Stimulated activated CD4-positive, alpha-beta T cell treated with anti-CD3 and anti-CD28 coated beads, Interleukin-12 subunit alpha, Interleukin-12 subunit beta, amount 100 ng/mL, for 48 hours (primary cell): Measurements from ENCODE around the gene CTTNBP2NL.
"Not testable (repeated sequence)": the region's sequence is repeated elsewhere in the genome, so short reads cannot be mapped to it uniquely, and the experiment has no call there.

Source experiments
- DNase-seq, 3 donors: peaks; one replicate each; pipeline ENCODE4 v3.0.0-alpha.2; 2020; ENCODE audit warnings: low read depth in 2 of 3, low spot score in 1 of 3

CTTNBP2NL gene

GRCh38 chr1:112460615-112461014 lies 64.6 kb downstream of the CTTNBP2NL start:
- no peak for DNase-seq

- DNase-seq = no peak
These were observed 65.3 kb downstream of the CTTNBP2NL start for GRCh38 chr1:112461200-112461871.

GRCh38 chr1:112462953-112463279 lies 66.9 kb downstream of the CTTNBP2NL start:
- DNase-seq = no peak

- DNase-seq = no peak
These were observed 68.5 kb downstream of the CTTNBP2NL start for GRCh38 chr1:112464501-112464900.

- DNase-seq = no peak
These were observed 69.1 kb downstream of the CTTNBP2NL start for GRCh38 chr1:112465122-112465521.

- DNase-seq = peak; percentile 78 to 94 (median 83)
These were observed 70.2 kb downstream of the CTTNBP2NL start for GRCh38 chr1:112466078-112466660.

- not testable (repeated sequence) for DNase-seq
These were observed 74.3 kb downstream of the CTTNBP2NL start for GRCh38 chr1:112470324-112470723.

- no peak for DNase-seq
These were observed 75.0 kb downstream of the CTTNBP2NL start for GRCh38 chr1:112470966-112471365.

GRCh38 chr1:112472142-112472541 lies 76.1 kb downstream of the CTTNBP2NL start:
- no peak for DNase-seq

GRCh38 chr1:112477550-112477949 lies 81.5 kb downstream of the CTTNBP2NL start:
- no peak for DNase-seq

GRCh38 chr1:112478314-112478713 lies 82.3 kb downstream of the CTTNBP2NL start:
- DNase-seq = no peak

- DNase-seq = not testable (repeated sequence)
These were observed 90.0 kb downstream of the CTTNBP2NL start for GRCh38 chr1:112486063-112486462.

- DNase-seq = not testable (repeated sequence)
These were observed 91.7 kb downstream of the CTTNBP2NL start for GRCh38 chr1:112487686-112488085.

GRCh38 chr1:112488141-112488540 lies 92.1 kb downstream of the CTTNBP2NL start:
- DNase-seq = no peak

GRCh38 chr1:112492076-112492475 lies 96.1 kb downstream of the CTTNBP2NL start:
- DNase-seq = no peak

- DNase-seq = no peak
These were observed 97.3 kb downstream of the CTTNBP2NL start for GRCh38 chr1:112493351-112493750.

- no peak for DNase-seq
These were observed 100.3 kb downstream of the CTTNBP2NL start for GRCh38 chr1:112496290-112496689.

GRCh38 chr1:112501810-112502641 lies 106.0 kb downstream of the CTTNBP2NL start:
- peak; percentile 17 to 56 (median 37) for DNase-seq

- no peak for DNase-seq
These were observed 106.8 kb downstream of the CTTNBP2NL start for GRCh38 chr1:112502826-112503225.

GRCh38 chr1:112504001-112504660 lies 108.1 kb downstream of the CTTNBP2NL start:
- DNase-seq = no peak

- DNase-seq = no peak
These were observed 108.8 kb downstream of the CTTNBP2NL start for GRCh38 chr1:112504661-112505399.
